ENCODE data around the gene ZNF84.

GRCh38 chr12:133026996-133027395 lies 10.3 kb upstream of the ZNF84 start:
- TF ChIP-seq CTCF (IDR thresholded peaks at IDR 0.05) (no peak), POLR2AphosphoS5 (IDR thresholded peaks at IDR 0.05) (no peak), POLR2A (IDR thresholded peaks at IDR 0.05; ENCODE audit: low read depth) (no peak), EP300 (IDR thresholded peaks at IDR 0.05) (no peak)
